Measurements from ENCODE around the gene CDH12.
"Not testable (repeated sequence)": the region's sequence is repeated elsewhere in the genome, so short reads cannot be mapped to it uniquely, and the experiment has no call there.

DNA sequence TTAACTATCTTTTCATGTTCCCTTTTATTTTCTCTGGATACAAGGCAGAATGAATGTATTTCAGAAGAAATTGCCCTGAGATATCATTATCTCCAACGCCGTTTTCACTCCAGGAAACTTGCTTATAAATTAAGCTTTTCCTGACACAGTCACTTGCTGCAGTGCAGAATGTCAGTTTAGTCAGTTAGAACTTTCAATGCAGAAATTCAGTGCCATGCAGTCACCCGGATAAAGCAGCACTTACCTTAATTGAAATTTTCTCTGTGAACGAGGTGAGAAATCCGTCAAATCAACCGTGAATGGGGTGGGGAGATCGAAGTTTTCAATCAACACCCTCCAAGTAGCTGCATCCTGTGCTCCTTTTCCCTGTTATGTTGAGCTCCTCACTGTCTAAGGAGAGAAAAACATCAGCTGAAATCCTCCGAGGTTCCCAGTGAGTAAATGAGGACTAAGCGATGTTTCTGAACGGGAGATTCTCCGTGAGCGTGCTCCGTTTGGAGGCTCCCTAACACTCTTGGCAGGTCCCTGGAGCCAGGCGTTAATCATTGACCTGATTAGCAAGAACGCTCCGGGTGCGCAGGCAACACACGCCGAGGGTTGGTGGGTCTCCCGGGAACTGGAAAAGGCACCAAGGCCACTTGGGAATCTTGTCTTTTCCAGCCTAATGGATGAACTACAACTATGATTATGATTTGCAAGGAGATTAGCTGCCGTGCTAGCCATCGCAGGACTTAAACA is 640.7 kb downstream of the CDH12 start:
- TF ChIP-seq, protein P1, sequence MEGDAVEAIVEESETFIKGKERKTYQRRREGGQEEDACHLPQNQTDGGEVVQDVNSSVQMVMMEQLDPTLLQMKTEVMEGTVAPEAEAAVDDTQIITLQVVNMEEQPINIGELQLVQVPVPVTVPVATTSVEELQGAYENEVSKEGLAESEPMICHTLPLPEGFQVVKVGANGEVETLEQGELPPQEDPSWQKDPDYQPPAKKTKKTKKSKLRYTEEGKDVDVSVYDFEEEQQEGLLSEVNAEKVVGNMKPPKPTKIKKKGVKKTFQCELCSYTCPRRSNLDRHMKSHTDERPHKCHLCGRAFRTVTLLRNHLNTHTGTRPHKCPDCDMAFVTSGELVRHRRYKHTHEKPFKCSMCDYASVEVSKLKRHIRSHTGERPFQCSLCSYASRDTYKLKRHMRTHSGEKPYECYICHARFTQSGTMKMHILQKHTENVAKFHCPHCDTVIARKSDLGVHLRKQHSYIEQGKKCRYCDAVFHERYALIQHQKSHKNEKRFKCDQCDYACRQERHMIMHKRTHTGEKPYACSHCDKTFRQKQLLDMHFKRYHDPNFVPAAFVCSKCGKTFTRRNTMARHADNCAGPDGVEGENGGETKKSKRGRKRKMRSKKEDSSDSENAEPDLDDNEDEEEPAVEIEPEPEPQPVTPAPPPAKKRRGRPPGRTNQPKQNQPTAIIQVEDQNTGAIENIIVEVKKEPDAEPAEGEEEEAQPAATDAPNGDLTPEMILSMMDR (IDR thresholded peaks at IDR 0.05 in 4 of 5, conservative IDR thresholded peaks at IDR 0.05 in 1 of 5), result not testable (repeated sequence)
- not testable (repeated sequence) for TF ChIP-seq POLR2A (IDR thresholded peaks at IDR 0.05)

All from gastrocnemius medialis (tissue), 4 donors.